ENCODE results near the gene DCN.

Gene DCN

GRCh38 chr12:91133871-91134270 lies 48.7 kb downstream of the DCN start:
- DNase-seq (ENCODE audit: low read depth): no peak

GRCh38 chr12:91129662-91130362 lies 52.8 kb downstream of the DCN start:
- no peak for DNase-seq (ENCODE audit: low read depth)

- DNase-seq (ENCODE audit: low read depth): no peak
Measured at GRCh38 chr12:91127751-91128150, 54.9 kb downstream of the DCN start.

- no peak for DNase-seq (ENCODE audit: low read depth)
Measured at GRCh38 chr12:91127306-91127705, 55.3 kb downstream of the DCN start.

GRCh38 chr12:91126516-91126915 lies 56.1 kb downstream of the DCN start:
- DNase-seq (ENCODE audit: low read depth): no peak

- DNase-seq (ENCODE audit: low read depth): no peak
Measured at GRCh38 chr12:91123236-91123916, 59.2 kb downstream of the DCN start.

- DNase-seq (ENCODE audit: low read depth): no peak
Measured at GRCh38 chr12:91120781-91121180, 61.8 kb downstream of the DCN start.

- DNase-seq (ENCODE audit: low read depth): no peak
Measured at GRCh38 chr12:91119089-91119488, 63.5 kb downstream of the DCN start.

- DNase-seq (ENCODE audit: low read depth): no peak
Measured at GRCh38 chr12:91113621-91114020, 69.0 kb downstream of the DCN start.

GRCh38 chr12:91111366-91112325 lies 71.0 kb downstream of the DCN start, which contains the start of gene LUM:
Gene LUM, minus strand, starts transcription at chr12:91111494. Its CDS starts 2,515 bp downstream, at chr12:91108979.
- no peak for DNase-seq (ENCODE audit: low read depth)

GRCh38 chr12:91110311-91110924 lies 72.2 kb downstream of the DCN start:
- DNase-seq (ENCODE audit: low read depth): no peak

- DNase-seq (ENCODE audit: low read depth): no peak
Measured at GRCh38 chr12:91109581-91110310, 72.9 kb downstream of the DCN start.

- no peak for DNase-seq (ENCODE audit: low read depth)
Measured at GRCh38 chr12:91109148-91109564, 73.5 kb downstream of the DCN start.

- DNase-seq (ENCODE audit: low read depth): no peak
Measured at GRCh38 chr12:91108196-91108755, 74.3 kb downstream of the DCN start.

- no peak for DNase-seq (ENCODE audit: low read depth)
Measured at GRCh38 chr12:91106283-91106682, 76.3 kb downstream of the DCN start.

- no peak for DNase-seq (ENCODE audit: low read depth)
Measured at GRCh38 chr12:91105807-91106206, 76.8 kb downstream of the DCN start.

- no peak for DNase-seq (ENCODE audit: low read depth)
Measured at GRCh38 chr12:91104812-91105466, 77.7 kb downstream of the DCN start.

- DNase-seq (ENCODE audit: low read depth): no peak
Measured at GRCh38 chr12:91103624-91104023, 79.0 kb downstream of the DCN start.

GRCh38 chr12:91103101-91103500 lies 79.5 kb downstream of the DCN start:
- DNase-seq (ENCODE audit: low read depth): no peak

- no peak for DNase-seq (ENCODE audit: low read depth)
Measured at GRCh38 chr12:91100906-91101305, 81.7 kb downstream of the DCN start.

Measured in activated T-helper 1 cell treated with Interleukin-2 at 50 U/mL for 16 hours (primary cell).